ENCODE measurements around the gene CD4. TPM values are rescaled to one million over a fixed set of nuclear protein-coding genes. Genes with fewer than 3 reads are reported as not detected.
"Not testable (repeated sequence)": the region's sequence is repeated elsewhere in the genome, so short reads cannot be mapped to it uniquely, and the experiment has no call there.

CD4 gene
- total RNA-seq = 100 to 1,000 TPM; 324 to 327 TPM

- H3K36me3 Mint-ChIP-seq (ENCODE audit: low read depth) = peaks cover 34% of the 10 kb centered on the region
- POLR2A ChIA-PET = interaction anchor here (0.6 to 7.9 kb wide), 17 partner anchors 10 to 254 kb away, joined by 3 to 153 read pairs (median 9); partner anchors contain the start of genes C12orf57, CDCA3, COPS7A and GAPDH
- peak within 1 kb of the TSS; percentile 90 for H3K27ac Mint-ChIP-seq
- peak; percentile 89 for DNase-seq
- H3K9me3 Mint-ChIP-seq = no peaks in the 10 kb centered on the region
- H3K4me1 Mint-ChIP-seq = peaks cover 56% of the 10 kb centered on the region
- CTCF ChIA-PET = interaction anchor here (0.7 to 5.9 kb wide), 16 partner anchors 9 to 175 kb away, joined by 3 to 53 read pairs (median 5); partner anchors contain the start of genes COPS7A, LAG3, MLF2 and PTMS
- H3K27me3 Mint-ChIP-seq = no peaks in the 10 kb centered on the region
- H3K4me3 Mint-ChIP-seq = peak within 1 kb of the TSS; percentile 93
These were observed at the start of gene CD4 for GRCh38 chr12:6788972-6789924. Gene CD4, plus strand, starts transcription at chr12:6789528. Its CDS starts 10,611 bp downstream, at chr12:6800139.

- Mint-ChIP-seq H3K4me1 (peaks cover 19% of the 10 kb centered on the region), H3K36me3 (ENCODE audit: low read depth) (peaks cover 16% of the 10 kb centered on the region)
- H3K4me3 Mint-ChIP-seq, H3K27ac Mint-ChIP-seq, CTCF ChIA-PET, DNase-seq, H3K27me3 Mint-ChIP-seq, H3K9me3 Mint-ChIP-seq: not testable (repeated sequence)
- POLR2A ChIA-PET = interaction anchor here (1.3 to 2.8 kb wide), 2 partner anchors 11 to 51 kb away, joined by 3 to 8 read pairs; partner anchors contain the start of gene MLF2
These were observed 47.2 kb upstream of the CD4 start for GRCh38 chr12:6742080-6742479.

- peaks cover 24% of the 10 kb centered on the region for H3K36me3 Mint-ChIP-seq (ENCODE audit: low read depth)
- peaks cover 20% of the 10 kb centered on the region for H3K4me1 Mint-ChIP-seq
- no peak overlapping the region for H3K27ac Mint-ChIP-seq
- no peaks in the 10 kb centered on the region for H3K27me3 Mint-ChIP-seq
- peaks cover 7% of the 10 kb centered on the region for H3K9me3 Mint-ChIP-seq
- ChIA-PET POLR2A (interaction anchor here (1.3 to 2.8 kb wide), 2 partner anchors 10 to 50 kb away, joined by 3 to 8 read pairs; partner anchors contain the start of gene MLF2), CTCF (no interaction called here)
- DNase-seq = no peak
- no peak overlapping the region for H3K4me3 Mint-ChIP-seq
These were observed 46.5 kb upstream of the CD4 start for GRCh38 chr12:6742834-6743233.

- POLR2A ChIA-PET = interaction anchor here (1.3 to 2.8 kb wide), 2 partner anchors 10 to 50 kb away, joined by 3 to 8 read pairs; partner anchors contain the start of gene MLF2
- peaks cover 29% of the 10 kb centered on the region for H3K36me3 Mint-ChIP-seq (ENCODE audit: low read depth)
- H3K27me3 Mint-ChIP-seq, H3K4me3 Mint-ChIP-seq, H3K9me3 Mint-ChIP-seq, CTCF ChIA-PET, DNase-seq: not testable (repeated sequence)
- H3K27ac Mint-ChIP-seq = peak overlapping the region; percentile 13
- peaks cover 20% of the 10 kb centered on the region for H3K4me1 Mint-ChIP-seq
These were observed 46.0 kb upstream of the CD4 start for GRCh38 chr12:6743300-6743699.

- Mint-ChIP-seq H3K36me3 (ENCODE audit: low read depth) (peaks cover 47% of the 10 kb centered on the region), H3K27me3 (no peaks in the 10 kb centered on the region), H3K4me1 (peaks cover 22% of the 10 kb centered on the region), H3K4me3 (no peak overlapping the region), H3K27ac (peak overlapping the region; percentile 89), H3K9me3 (peaks cover 7% of the 10 kb centered on the region)
- ChIA-PET CTCF (interaction anchor here (1.2 kb wide), 1 partner anchor 22 kb away, joined by 3 read pairs; the partner anchor contains the start of gene COPS7A), POLR2A (interaction anchor here (0.9 to 2.7 kb wide), 4 partner anchors 21 to 47 kb away, joined by 3 to 10 read pairs (median 6); partner anchors contain the start of genes COPS7A and PTMS)
- DNase-seq = peak; percentile 45
These were observed 43.4 kb upstream of the CD4 start for GRCh38 chr12:6745741-6746525.

DNA sequence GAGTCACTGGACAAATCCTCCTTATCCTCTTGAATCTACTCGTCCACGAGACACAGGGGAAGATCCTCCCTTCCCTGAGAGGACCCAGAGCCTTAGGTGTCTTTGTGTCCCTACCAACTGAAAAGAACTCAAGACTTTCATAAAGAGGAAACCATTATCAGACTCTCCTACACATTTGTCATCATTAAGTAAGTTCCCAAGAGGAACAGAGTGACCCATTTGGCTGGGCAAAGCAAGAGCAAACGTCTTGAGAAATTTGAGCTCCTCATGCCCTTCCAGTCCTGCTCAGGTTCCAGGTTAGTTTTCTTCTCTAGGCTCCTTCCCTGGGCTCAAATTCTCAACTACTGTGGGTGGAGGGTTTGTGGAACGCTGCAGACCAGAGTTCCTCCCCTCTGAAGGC lies 42.1 kb upstream of the CD4 start:
- Mint-ChIP-seq H3K27me3 (no peaks in the 10 kb centered on the region), H3K4me3 (no peak overlapping the region), H3K4me1 (peaks cover 33% of the 10 kb centered on the region), H3K9me3 (peaks cover 7% of the 10 kb centered on the region), H3K36me3 (ENCODE audit: low read depth) (peaks cover 56% of the 10 kb centered on the region), H3K27ac (peak overlapping the region; percentile 31)
- POLR2A ChIA-PET = no interaction called here
- CTCF ChIA-PET = no interaction called here
- DNase-seq = no peak

GRCh38 chr12:6748761-6749160 lies 40.6 kb upstream of the CD4 start:
- H3K9me3 Mint-ChIP-seq = peaks cover 2% of the 10 kb centered on the region
- ChIA-PET POLR2A (no interaction called here), CTCF (no interaction called here)
- peaks cover 39% of the 10 kb centered on the region for H3K4me1 Mint-ChIP-seq
- H3K27me3 Mint-ChIP-seq = no peaks in the 10 kb centered on the region
- H3K4me3 Mint-ChIP-seq = no peak overlapping the region
- no peak for DNase-seq
- H3K27ac Mint-ChIP-seq = no peak overlapping the region
- peaks cover 58% of the 10 kb centered on the region for H3K36me3 Mint-ChIP-seq (ENCODE audit: low read depth)

GRCh38 chr12:6750506-6750905 lies 38.8 kb upstream of the CD4 start:
- H3K36me3 Mint-ChIP-seq (ENCODE audit: low read depth) = peaks cover 48% of the 10 kb centered on the region
- no peak overlapping the region for H3K4me3 Mint-ChIP-seq
- no peak for DNase-seq
- H3K9me3 Mint-ChIP-seq = no peaks in the 10 kb centered on the region
- H3K27ac Mint-ChIP-seq = no peak overlapping the region
- ChIA-PET POLR2A (no interaction called here), CTCF (no interaction called here)
- H3K27me3 Mint-ChIP-seq = no peaks in the 10 kb centered on the region
- peaks cover 33% of the 10 kb centered on the region for H3K4me1 Mint-ChIP-seq

DNA sequence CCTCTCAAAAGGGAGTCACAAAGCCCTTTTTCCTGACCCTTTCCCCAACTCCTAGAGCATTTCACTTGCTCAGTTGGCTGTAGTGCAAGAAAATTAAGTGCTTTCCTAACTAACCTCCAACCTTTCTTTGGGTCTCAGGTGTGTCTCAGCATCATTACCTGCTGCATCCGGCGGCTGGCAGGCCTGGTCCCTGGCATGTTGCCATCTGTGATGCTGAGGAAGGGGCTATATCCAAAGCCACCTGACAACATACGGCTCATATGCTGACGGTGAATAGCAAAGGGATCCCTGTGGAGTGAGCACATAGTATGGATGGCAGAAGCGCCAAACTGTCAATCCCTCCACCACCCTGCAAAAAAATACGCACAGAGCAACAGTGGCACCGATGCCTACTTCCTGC lies 37.6 kb upstream of the CD4 start:
- Mint-ChIP-seq H3K4me1 (peaks cover 23% of the 10 kb centered on the region), H3K4me3 (peak overlapping the region; percentile 92), H3K36me3 (ENCODE audit: low read depth) (peaks cover 43% of the 10 kb centered on the region), H3K9me3 (no peaks in the 10 kb centered on the region), H3K27ac (peak overlapping the region; percentile 90), H3K27me3 (no peaks in the 10 kb centered on the region)
- ChIA-PET POLR2A (interaction anchor here (0.9 to 4.2 kb wide), 13 partner anchors 9 to 139 kb away, joined by 3 to 73 read pairs (median 21); partner anchors contain the start of genes CD4, CDCA3, COPS7A and LAG3), CTCF (interaction anchor here (0.8 to 6.1 kb wide), 16 partner anchors 15 to 139 kb away, joined by 3 to 78 read pairs (median 21); partner anchors contain the start of genes CD4, CDCA3, COPS7A and LAG3)
- no peak for DNase-seq

GRCh38 chr12:6752167-6752920 lies 37.0 kb upstream of the CD4 start:
- peaks cover 23% of the 10 kb centered on the region for H3K4me1 Mint-ChIP-seq
- POLR2A ChIA-PET = interaction anchor here (0.7 to 4.2 kb wide), 37 partner anchors 9 to 282 kb away, joined by 3 to 73 read pairs (median 6); partner anchors contain the start of genes CD4, CDCA3, COPS7A and GAPDH
- CTCF ChIA-PET = interaction anchor here (0.8 to 6.1 kb wide), 28 partner anchors 14 to 169 kb away, joined by 3 to 78 read pairs (median 10); partner anchors contain the start of genes CD4, CDCA3, COPS7A and GPR162
- H3K36me3 Mint-ChIP-seq (ENCODE audit: low read depth) = peaks cover 39% of the 10 kb centered on the region
- DNase-seq = no peak
- H3K4me3 Mint-ChIP-seq = peak overlapping the region; percentile 92
- no peaks in the 10 kb centered on the region for H3K9me3 Mint-ChIP-seq
- peaks cover 2% of the 10 kb centered on the region for H3K27me3 Mint-ChIP-seq
- H3K27ac Mint-ChIP-seq = peak overlapping the region; percentile 90

- no peaks in the 10 kb centered on the region for H3K9me3 Mint-ChIP-seq
- ChIA-PET POLR2A (interaction anchor here (0.7 to 4.2 kb wide), 39 partner anchors 9 to 282 kb away, joined by 3 to 73 read pairs (median 5); partner anchors contain the start of genes CD4, CDCA3, COPS7A and GAPDH), CTCF (interaction anchor here (0.7 to 6.1 kb wide), 39 partner anchors 9 to 261 kb away, joined by 3 to 78 read pairs (median 6); partner anchors contain the start of genes CD4, CDCA3, COPS7A and GPR162)
- H3K36me3 Mint-ChIP-seq (ENCODE audit: low read depth) = peaks cover 31% of the 10 kb centered on the region
- peak; percentile 98 for DNase-seq
- H3K27ac Mint-ChIP-seq = peak within 1 kb of the TSS; percentile 90
- H3K4me3 Mint-ChIP-seq = peak within 1 kb of the TSS; percentile 92
- H3K4me1 Mint-ChIP-seq = peaks cover 25% of the 10 kb centered on the region
- H3K27me3 Mint-ChIP-seq = peaks cover 4% of the 10 kb centered on the region
These were observed 36.2 kb upstream of the CD4 start, which contains the start of gene MLF2 for GRCh38 chr12:6752921-6753771. Gene MLF2, minus strand, starts transcription at chr12:6753141. Its CDS starts 807 bp downstream, at chr12:6752334.

All from activated CD4-positive, alpha-beta memory T cell treated with anti-CD3 and anti-CD28 coated beads, Interleukin-2, amount 10 ng/mL, durations not matched to agents 7 days and 5 days (primary cell).